ENCODE data around the gene ZNF426.
A peak's percentile ranks its signal among the peaks of the same experiment; 100 is the strongest.
"Not testable (repeated sequence)": the region's sequence is repeated elsewhere in the genome, so short reads cannot be mapped to it uniquely, and the experiment has no call there.

The ZNF426 gene

GRCh38 chr19:9538183-9539058, at the start of gene ZNF426:
Gene ZNF426, minus strand, starts transcription at chr19:9538645. Its CDS starts 2,413 bp downstream, at chr19:9536232.
- H3K27me3 ChIP-seq (ENCODE audit: insufficient read depth, low read length) = no peaks in the 10 kb centered on the region
- peaks cover 35% of the 10 kb centered on the region for H3K9me3 ChIP-seq (ENCODE audit: low read length)
- peak within 1 kb of the TSS; percentile 74 for H3K4me3 ChIP-seq (ENCODE audit: low read length)
- H3K36me3 ChIP-seq (ENCODE audit: insufficient read depth, low read length) = peaks cover 34% of the 10 kb centered on the region
- H2AFZ ChIP-seq (ENCODE audit: low read depth, low read length) = peak within 1 kb of the TSS; percentile 90
- peaks cover 3% of the 10 kb centered on the region for H3K4me1 ChIP-seq (ENCODE audit: insufficient read depth, low read length)

GRCh38 chr19:9586764-9587163, 48.3 kb upstream of the ZNF426 start:
- H3K36me3 ChIP-seq (ENCODE audit: insufficient read depth, low read length) = peaks cover 6% of the 10 kb centered on the region
- H3K27me3 ChIP-seq (ENCODE audit: insufficient read depth, low read length) = no peaks in the 10 kb centered on the region
- H3K9me3 ChIP-seq (ENCODE audit: low read length) = peaks cover 9% of the 10 kb centered on the region
- no peak overlapping the region for H3K4me3 ChIP-seq (ENCODE audit: low read length)
- no peak overlapping the region for H2AFZ ChIP-seq (ENCODE audit: low read depth, low read length)
- peaks cover 2% of the 10 kb centered on the region for H3K4me1 ChIP-seq (ENCODE audit: insufficient read depth, low read length)

- Histone ChIP-seq H3K4me3 (ENCODE audit: low read length) (peak within 1 kb of the TSS; percentile 97), H3K9me3 (ENCODE audit: low read length) (peaks cover 17% of the 10 kb centered on the region), H2AFZ (ENCODE audit: low read depth, low read length) (peak within 1 kb of the TSS; percentile 74), H3K4me1 (ENCODE audit: insufficient read depth, low read length) (peaks cover 2% of the 10 kb centered on the region), H3K36me3 (ENCODE audit: insufficient read depth, low read length) (peaks cover 18% of the 10 kb centered on the region), H3K27me3 (ENCODE audit: insufficient read depth, low read length) (no peaks in the 10 kb centered on the region)
Measured at GRCh38 chr19:9584073-9584833, 45.8 kb upstream of the ZNF426 start, which contains the start of gene ZNF121. Gene ZNF121, minus strand, starts transcription at chr19:9584504. Its CDS starts 16,407 bp downstream, at chr19:9568097.

- peaks cover 30% of the 10 kb centered on the region for H3K9me3 ChIP-seq (ENCODE audit: low read length)
- not testable (repeated sequence) for H3K4me1 ChIP-seq (ENCODE audit: insufficient read depth, low read length); H2AFZ ChIP-seq (ENCODE audit: low read depth, low read length); H3K27me3 ChIP-seq (ENCODE audit: insufficient read depth, low read length); H3K4me3 ChIP-seq (ENCODE audit: low read length)
- H3K36me3 ChIP-seq (ENCODE audit: insufficient read depth, low read length) = peaks cover 26% of the 10 kb centered on the region
Measured at GRCh38 chr19:9582081-9582725, 43.8 kb upstream of the ZNF426 start.

GRCh38 chr19:9580728-9581127, 42.3 kb upstream of the ZNF426 start:
- Histone ChIP-seq H3K27me3 (ENCODE audit: insufficient read depth, low read length) (no peaks in the 10 kb centered on the region), H3K36me3 (ENCODE audit: insufficient read depth, low read length) (peaks cover 28% of the 10 kb centered on the region), H3K9me3 (ENCODE audit: low read length) (peaks cover 39% of the 10 kb centered on the region), H2AFZ (ENCODE audit: low read depth, low read length) (no peak overlapping the region), H3K4me3 (ENCODE audit: low read length) (no peak overlapping the region), H3K4me1 (ENCODE audit: insufficient read depth, low read length) (peaks cover 2% of the 10 kb centered on the region)

- no peaks in the 10 kb centered on the region for H3K4me1 ChIP-seq (ENCODE audit: insufficient read depth, low read length)
- no peaks in the 10 kb centered on the region for H3K27me3 ChIP-seq (ENCODE audit: insufficient read depth, low read length)
- H2AFZ ChIP-seq (ENCODE audit: low read depth, low read length) = no peak overlapping the region
- no peak overlapping the region for H3K4me3 ChIP-seq (ENCODE audit: low read length)
- H3K9me3 ChIP-seq (ENCODE audit: low read length) = peaks cover 73% of the 10 kb centered on the region
- peaks cover 49% of the 10 kb centered on the region for H3K36me3 ChIP-seq (ENCODE audit: insufficient read depth, low read length)
Measured at GRCh38 chr19:9570255-9570654, 31.8 kb upstream of the ZNF426 start.

- Histone ChIP-seq H3K4me3 (ENCODE audit: low read length) (no peak overlapping the region), H3K4me1 (ENCODE audit: insufficient read depth, low read length) (no peaks in the 10 kb centered on the region), H3K36me3 (ENCODE audit: insufficient read depth, low read length) (peaks cover 78% of the 10 kb centered on the region), H3K9me3 (ENCODE audit: low read length) (peaks cover 82% of the 10 kb centered on the region), H3K27me3 (ENCODE audit: insufficient read depth, low read length) (no peaks in the 10 kb centered on the region), H2AFZ (ENCODE audit: low read depth, low read length) (no peak overlapping the region)
Measured at GRCh38 chr19:9566729-9567128, 28.3 kb upstream of the ZNF426 start.

GRCh38 chr19:9565900-9566705, 27.7 kb upstream of the ZNF426 start:
- H3K4me1 ChIP-seq (ENCODE audit: insufficient read depth, low read length) = no peaks in the 10 kb centered on the region
- H3K4me3 ChIP-seq (ENCODE audit: low read length) = no peak overlapping the region
- peaks cover 84% of the 10 kb centered on the region for H3K36me3 ChIP-seq (ENCODE audit: insufficient read depth, low read length)
- H2AFZ ChIP-seq (ENCODE audit: low read depth, low read length) = no peak overlapping the region
- no peaks in the 10 kb centered on the region for H3K27me3 ChIP-seq (ENCODE audit: insufficient read depth, low read length)
- peaks cover 78% of the 10 kb centered on the region for H3K9me3 ChIP-seq (ENCODE audit: low read length)

- Histone ChIP-seq H3K4me1 (ENCODE audit: insufficient read depth, low read length) (peaks cover 2% of the 10 kb centered on the region), H3K4me3 (ENCODE audit: low read length) (no peak overlapping the region)
Measured at GRCh38 chr19:9552536-9553274, 14.3 kb upstream of the ZNF426 start.

GRCh38 chr19:9547870-9548269, 9.4 kb upstream of the ZNF426 start:
- Histone ChIP-seq H3K27me3 (ENCODE audit: insufficient read depth, low read length) (no peaks in the 10 kb centered on the region), H3K4me1 (ENCODE audit: insufficient read depth, low read length) (no peaks in the 10 kb centered on the region), H3K4me3 (ENCODE audit: low read length) (no peak overlapping the region), H2AFZ (ENCODE audit: low read depth, low read length) (no peak overlapping the region), H3K36me3 (ENCODE audit: insufficient read depth, low read length) (no peaks in the 10 kb centered on the region), H3K9me3 (ENCODE audit: low read length) (peaks cover 5% of the 10 kb centered on the region)

More at GRCh38 chr19:9552536-9553274, 14.3 kb upstream of the ZNF426 start:
- H2AFZ ChIP-seq (ENCODE audit: low read depth, low read length) = no peak overlapping the region
- peaks cover 6% of the 10 kb centered on the region for H3K9me3 ChIP-seq (ENCODE audit: low read length)
- H3K36me3 ChIP-seq (ENCODE audit: insufficient read depth, low read length) = no peaks in the 10 kb centered on the region
- no peaks in the 10 kb centered on the region for H3K27me3 ChIP-seq (ENCODE audit: insufficient read depth, low read length)

GRCh38 chr19:9541281-9541680, 2.8 kb upstream of the ZNF426 start:
- H3K4me3 ChIP-seq (ENCODE audit: low read length); H2AFZ ChIP-seq (ENCODE audit: low read depth, low read length); H3K9me3 ChIP-seq (ENCODE audit: low read length); H3K4me1 ChIP-seq (ENCODE audit: insufficient read depth, low read length); H3K27me3 ChIP-seq (ENCODE audit: insufficient read depth, low read length); H3K36me3 ChIP-seq (ENCODE audit: insufficient read depth, low read length): not testable (repeated sequence)

GRCh38 chr19:9539921-9540320, 1.5 kb upstream of the ZNF426 start:
- not testable (repeated sequence) for H3K4me1 ChIP-seq (ENCODE audit: insufficient read depth, low read length); H2AFZ ChIP-seq (ENCODE audit: low read depth, low read length); H3K4me3 ChIP-seq (ENCODE audit: low read length); H3K27me3 ChIP-seq (ENCODE audit: insufficient read depth, low read length)
- H3K36me3 ChIP-seq (ENCODE audit: insufficient read depth, low read length) = peaks cover 19% of the 10 kb centered on the region
- H3K9me3 ChIP-seq (ENCODE audit: low read length) = peaks cover 22% of the 10 kb centered on the region
